ENCODE data around the gene ATAD3C. TPM values are rescaled to one million over a fixed set of nuclear protein-coding genes. Genes with fewer than 3 reads are reported as not detected.
"Not testable (repeated sequence)": the region's sequence is repeated elsewhere in the genome, so short reads cannot be mapped to it uniquely, and the experiment has no call there.

The ATAD3C gene
- total RNA-seq, 1 donor from 2014 or later = 0.27 TPM

DNA sequence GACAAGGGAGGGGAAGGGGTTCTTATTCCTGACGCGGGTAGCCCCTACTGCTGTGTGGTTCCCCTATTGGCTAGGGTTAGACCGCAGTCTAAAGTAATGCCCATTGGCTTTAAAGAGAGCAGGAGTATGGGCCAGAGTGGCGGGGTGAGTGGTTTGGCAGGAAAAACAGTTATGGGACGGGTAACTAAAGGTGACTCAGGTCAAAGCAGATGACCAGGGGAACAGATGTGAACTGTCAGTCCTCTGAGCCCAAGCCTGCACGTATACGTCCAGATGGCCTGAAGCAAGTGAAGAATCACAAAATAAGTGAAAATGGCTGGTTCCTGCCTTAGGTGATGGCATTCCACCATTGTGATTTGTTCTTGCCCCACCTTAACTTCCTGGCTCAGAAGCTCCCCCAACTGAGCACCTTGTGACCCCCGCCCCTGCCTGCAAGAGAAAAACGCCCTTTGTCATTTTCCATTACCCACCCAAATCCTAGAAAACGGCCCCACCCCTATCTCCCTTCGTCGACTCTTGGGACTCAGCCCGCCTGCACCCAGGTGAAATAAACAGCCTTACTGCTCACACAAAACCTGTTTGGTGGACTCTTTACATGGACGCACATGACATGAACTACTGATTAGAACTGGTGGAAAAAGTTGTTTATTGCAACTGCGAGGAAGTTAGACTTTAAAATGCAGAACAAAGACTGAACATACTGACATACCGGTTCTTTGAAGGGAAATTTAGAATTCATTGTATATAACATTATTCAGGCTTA is 21.3 kb downstream of the ATAD3C start:
- Mint-ChIP-seq H3K27ac (ENCODE audit: unreplicated experiment) (peak overlapping the region; percentile 80), H3K9me3 (ENCODE audit: unreplicated experiment) (no peaks in the 10 kb centered on the region), H3K4me3 (ENCODE audit: unreplicated experiment) (peak overlapping the region; percentile 85), H3K27me3 (ENCODE audit: unreplicated experiment) (no peaks in the 10 kb centered on the region), H3K4me1 (ENCODE audit: unreplicated experiment) (peaks cover 25% of the 10 kb centered on the region), H3K36me3 (ENCODE audit: unreplicated experiment) (no peaks in the 10 kb centered on the region)
- DNase-seq (ENCODE audit: extremely low spot score, unreplicated experiment) = no peak
- TF ChIP-seq CTCF (IDR thresholded peaks at IDR 0.05) = no peak

DNA sequence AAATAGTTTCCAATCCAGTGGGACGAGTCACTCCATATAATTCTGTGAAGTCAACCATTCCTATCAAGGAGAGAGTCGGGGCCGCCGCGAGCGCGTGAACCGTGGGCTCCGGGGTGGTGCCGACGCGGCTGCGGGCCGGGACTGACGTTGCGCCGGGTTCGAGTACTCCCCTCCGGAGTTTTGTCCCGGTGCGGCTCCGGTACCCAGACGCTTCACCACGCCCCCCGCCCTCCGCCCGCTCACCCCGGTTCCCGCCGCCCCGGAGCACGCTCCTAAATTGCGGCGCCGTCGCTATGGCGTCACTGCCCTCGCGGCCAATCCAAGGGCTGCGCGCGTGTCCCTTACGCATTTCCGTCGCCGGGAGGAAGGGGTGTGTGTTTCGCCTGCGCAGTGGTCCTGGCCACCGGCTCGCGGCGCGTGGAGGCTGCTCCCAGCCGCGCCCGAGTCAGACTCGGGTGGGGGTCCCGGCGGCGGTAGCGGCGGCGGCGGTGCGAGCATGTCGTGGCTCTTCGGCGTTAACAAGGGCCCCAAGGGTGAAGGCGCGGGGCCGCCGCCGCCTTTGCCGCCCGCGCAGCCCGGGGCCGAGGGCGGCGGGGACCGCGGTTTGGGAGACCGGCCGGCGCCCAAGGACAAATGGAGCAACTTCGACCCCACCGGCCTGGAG is 22.0 kb downstream of the ATAD3C start, which contains the start of gene ATAD3B:
Gene ATAD3B, plus strand, starts transcription at position 377 of the 664 bp plus-strand sequence. Its CDS starts 120 bp downstream, at position 497.
- H3K27me3 Mint-ChIP-seq (ENCODE audit: unreplicated experiment) = no peaks in the 10 kb centered on the region
- DNase-seq (ENCODE audit: extremely low spot score, unreplicated experiment) = peak; percentile 94
- TF ChIP-seq CTCF (IDR thresholded peaks at IDR 0.05) = no peak
- no peaks in the 10 kb centered on the region for H3K9me3 Mint-ChIP-seq (ENCODE audit: unreplicated experiment)
- no peaks in the 10 kb centered on the region for H3K36me3 Mint-ChIP-seq (ENCODE audit: unreplicated experiment)
- peak within 1 kb of the TSS; percentile 85 for H3K4me3 Mint-ChIP-seq (ENCODE audit: unreplicated experiment)
- peaks cover 25% of the 10 kb centered on the region for H3K4me1 Mint-ChIP-seq (ENCODE audit: unreplicated experiment)
- peak within 1 kb of the TSS; percentile 80 for H3K27ac Mint-ChIP-seq (ENCODE audit: unreplicated experiment)

- peak overlapping the region; percentile 73 for H3K27ac Mint-ChIP-seq (ENCODE audit: unreplicated experiment)
- not testable (repeated sequence) for H3K27me3 Mint-ChIP-seq (ENCODE audit: unreplicated experiment); H3K9me3 Mint-ChIP-seq (ENCODE audit: unreplicated experiment); H3K36me3 Mint-ChIP-seq (ENCODE audit: unreplicated experiment); DNase-seq (ENCODE audit: extremely low spot score, unreplicated experiment)
- peaks cover 25% of the 10 kb centered on the region for H3K4me1 Mint-ChIP-seq (ENCODE audit: unreplicated experiment)
- H3K4me3 Mint-ChIP-seq (ENCODE audit: unreplicated experiment) = peak overlapping the region; percentile 75
Measured at GRCh38 chr1:1472053-1472876, 22.8 kb downstream of the ATAD3C start.

- H3K9me3 Mint-ChIP-seq (ENCODE audit: unreplicated experiment); H3K4me3 Mint-ChIP-seq (ENCODE audit: unreplicated experiment); H3K36me3 Mint-ChIP-seq (ENCODE audit: unreplicated experiment); H3K27me3 Mint-ChIP-seq (ENCODE audit: unreplicated experiment); DNase-seq (ENCODE audit: extremely low spot score, unreplicated experiment); H3K27ac Mint-ChIP-seq (ENCODE audit: unreplicated experiment): not testable (repeated sequence)
- peaks cover 13% of the 10 kb centered on the region for H3K4me1 Mint-ChIP-seq (ENCODE audit: unreplicated experiment)
Measured at GRCh38 chr1:1476011-1476410, 26.5 kb downstream of the ATAD3C start.

DNA sequence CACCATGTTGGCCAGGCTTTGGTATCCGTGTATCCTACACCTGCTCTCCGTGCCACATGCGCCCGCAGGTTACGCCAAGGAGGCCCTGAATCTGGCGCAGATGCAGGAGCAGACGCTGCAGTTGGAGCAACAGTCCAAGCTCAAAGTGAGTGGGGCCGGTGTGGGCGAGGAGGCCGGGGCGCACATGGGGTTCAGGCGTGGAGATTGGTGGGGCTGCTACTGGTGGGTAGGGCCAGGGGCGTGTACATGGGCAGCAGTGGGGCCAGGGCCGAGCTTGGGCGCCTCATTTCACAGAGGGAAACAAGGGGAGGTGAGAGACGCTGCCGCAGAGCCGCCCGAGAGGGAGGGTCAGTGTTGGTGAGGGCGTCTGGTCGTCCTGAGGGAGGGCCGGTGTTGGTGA is 27.7 kb downstream of the ATAD3C start:
- no peaks in the 10 kb centered on the region for H3K27me3 Mint-ChIP-seq (ENCODE audit: unreplicated experiment)
- H3K9me3 Mint-ChIP-seq (ENCODE audit: unreplicated experiment) = no peaks in the 10 kb centered on the region
- no peak for DNase-seq (ENCODE audit: extremely low spot score, unreplicated experiment)
- TF ChIP-seq CTCF (IDR thresholded peaks at IDR 0.05) = no peak
- H3K27ac Mint-ChIP-seq (ENCODE audit: unreplicated experiment) = no peak overlapping the region
- peaks cover 12% of the 10 kb centered on the region for H3K4me1 Mint-ChIP-seq (ENCODE audit: unreplicated experiment)
- H3K4me3 Mint-ChIP-seq (ENCODE audit: unreplicated experiment) = no peak overlapping the region
- H3K36me3 Mint-ChIP-seq (ENCODE audit: unreplicated experiment) = peaks cover 8% of the 10 kb centered on the region

Measured in osteocyte (in vitro differentiated cells).